ENCODE results near the gene COX7B2. TPM values are rescaled to one million over a fixed set of nuclear protein-coding genes. Genes with fewer than 3 reads are reported as not detected.

The COX7B2 gene
- total RNA-seq, 1 donor: not detected

DNA sequence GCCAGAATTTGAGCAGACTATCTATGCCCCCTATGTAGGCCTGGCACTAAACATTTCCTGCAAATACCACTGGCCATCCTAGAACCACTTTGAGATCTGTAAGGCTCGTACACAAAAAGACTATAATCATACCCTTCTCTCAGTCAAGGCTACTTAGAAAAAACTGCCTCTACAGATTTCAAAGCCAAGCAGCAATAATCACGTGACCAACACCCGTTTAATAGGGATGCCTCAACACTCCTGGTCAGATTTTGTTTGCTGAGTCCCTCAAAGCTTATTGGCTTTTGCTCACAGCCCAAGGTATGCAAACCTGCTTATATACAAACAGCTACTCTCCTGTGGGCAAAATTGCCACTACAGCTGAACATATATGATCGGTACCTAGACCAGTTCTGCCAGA, 897 bp downstream of the COX7B2 start:
- H3K36me3 ChIP-seq (ENCODE audit: insufficient read depth, low read length): no peaks in the 10 kb centered on the region

DNA sequence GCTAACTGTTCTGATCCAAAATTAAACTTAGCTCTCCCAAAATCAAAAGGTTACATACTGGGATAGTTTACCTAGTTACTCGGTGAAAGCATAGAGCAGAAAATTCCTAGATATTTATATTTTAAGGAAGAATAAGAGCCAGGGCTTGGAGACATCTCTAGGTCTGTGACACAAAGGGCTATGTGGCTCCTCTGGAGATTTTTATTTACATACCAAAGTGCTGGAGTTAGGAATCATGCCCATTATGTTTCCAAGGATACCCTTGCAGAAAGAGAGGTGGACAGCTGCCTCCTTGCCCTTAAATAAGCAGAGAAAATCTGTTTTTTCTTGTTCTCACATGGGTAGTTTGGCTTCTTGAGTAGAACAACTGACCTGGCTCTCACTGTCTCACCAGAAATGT, 9.0 kb downstream of the COX7B2 start:
- Histone ChIP-seq H2AFZ (ENCODE audit: low read length) (no peak overlapping the region), H3K4me2 (ENCODE audit: insufficient read depth, low read length) (no peak overlapping the region), H4K20me1 (ENCODE audit: insufficient read depth, low read length) (no peaks in the 10 kb centered on the region), H3K4me3 (ENCODE audit: insufficient read depth, low read length) (no peak overlapping the region), H3K9me3 (ENCODE audit: low read depth, low read length) (no peaks in the 10 kb centered on the region), H3K27ac (ENCODE audit: low read depth, low read length) (no peak overlapping the region), H3K36me3 (ENCODE audit: insufficient read depth, low read length) (no peaks in the 10 kb centered on the region), H3K27me3 (ENCODE audit: insufficient read depth, low read length) (no peaks in the 10 kb centered on the region), H3K79me2 (ENCODE audit: insufficient read depth, low read length) (no peaks in the 10 kb centered on the region), H3K4me1 (ENCODE audit: insufficient read depth, low read length) (no peaks in the 10 kb centered on the region)
- TF ChIP-seq, protein P1, sequence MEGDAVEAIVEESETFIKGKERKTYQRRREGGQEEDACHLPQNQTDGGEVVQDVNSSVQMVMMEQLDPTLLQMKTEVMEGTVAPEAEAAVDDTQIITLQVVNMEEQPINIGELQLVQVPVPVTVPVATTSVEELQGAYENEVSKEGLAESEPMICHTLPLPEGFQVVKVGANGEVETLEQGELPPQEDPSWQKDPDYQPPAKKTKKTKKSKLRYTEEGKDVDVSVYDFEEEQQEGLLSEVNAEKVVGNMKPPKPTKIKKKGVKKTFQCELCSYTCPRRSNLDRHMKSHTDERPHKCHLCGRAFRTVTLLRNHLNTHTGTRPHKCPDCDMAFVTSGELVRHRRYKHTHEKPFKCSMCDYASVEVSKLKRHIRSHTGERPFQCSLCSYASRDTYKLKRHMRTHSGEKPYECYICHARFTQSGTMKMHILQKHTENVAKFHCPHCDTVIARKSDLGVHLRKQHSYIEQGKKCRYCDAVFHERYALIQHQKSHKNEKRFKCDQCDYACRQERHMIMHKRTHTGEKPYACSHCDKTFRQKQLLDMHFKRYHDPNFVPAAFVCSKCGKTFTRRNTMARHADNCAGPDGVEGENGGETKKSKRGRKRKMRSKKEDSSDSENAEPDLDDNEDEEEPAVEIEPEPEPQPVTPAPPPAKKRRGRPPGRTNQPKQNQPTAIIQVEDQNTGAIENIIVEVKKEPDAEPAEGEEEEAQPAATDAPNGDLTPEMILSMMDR (IDR thresholded peaks at IDR 0.05; ENCODE audit: extremely low read depth, low read depth, low read length): no peak
- no peak for DNase-seq (ENCODE audit: insufficient read length, low spot score, missing footprints)

More for the DNA sequence above, 897 bp downstream of the COX7B2 start:
- H3K4me1 ChIP-seq (ENCODE audit: insufficient read depth, low read length): no peaks in the 10 kb centered on the region
- H3K27me3 ChIP-seq (ENCODE audit: insufficient read depth, low read length): no peaks in the 10 kb centered on the region
- H2AFZ ChIP-seq (ENCODE audit: low read length): no peak overlapping the region
- no peak overlapping the region for H3K4me2 ChIP-seq (ENCODE audit: insufficient read depth, low read length)
- no peaks in the 10 kb centered on the region for H4K20me1 ChIP-seq (ENCODE audit: insufficient read depth, low read length)
- H3K79me2 ChIP-seq (ENCODE audit: insufficient read depth, low read length): no peaks in the 10 kb centered on the region
- no peaks in the 10 kb centered on the region for H3K9me3 ChIP-seq (ENCODE audit: low read depth, low read length)
- no peak overlapping the region for H3K4me3 ChIP-seq (ENCODE audit: insufficient read depth, low read length)
- DNase-seq (ENCODE audit: insufficient read length, low spot score, missing footprints): no peak
- TF ChIP-seq, protein P1 (IDR thresholded peaks at IDR 0.05; ENCODE audit: extremely low read depth, low read depth, low read length): no peak
- H3K27ac ChIP-seq (ENCODE audit: low read depth, low read length): no peak overlapping the region

DNA sequence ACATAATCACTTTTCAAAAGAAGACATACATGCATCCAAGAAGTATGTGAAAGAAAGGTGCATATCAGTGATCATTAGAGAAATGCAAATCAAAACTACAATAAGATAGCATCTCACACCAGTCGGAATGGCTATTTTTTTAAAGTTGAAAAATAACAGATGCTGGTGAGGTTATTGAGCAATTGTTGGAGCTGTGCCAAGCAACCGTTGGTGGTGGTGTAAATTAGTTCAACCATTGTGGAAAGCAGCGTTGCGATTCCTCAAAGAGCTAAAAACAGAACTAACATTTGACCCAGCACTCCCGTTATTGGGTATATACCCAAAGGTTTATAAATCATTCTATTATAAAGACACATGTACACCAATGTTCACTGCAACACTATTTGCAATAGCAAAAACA, 14.2 kb downstream of the COX7B2 start:
- Histone ChIP-seq H3K79me2 (ENCODE audit: insufficient read depth, low read length) (no peaks in the 10 kb centered on the region), H3K27ac (ENCODE audit: low read depth, low read length) (no peak overlapping the region), H3K36me3 (ENCODE audit: insufficient read depth, low read length) (no peaks in the 10 kb centered on the region), H3K4me1 (ENCODE audit: insufficient read depth, low read length) (no peaks in the 10 kb centered on the region), H3K4me2 (ENCODE audit: insufficient read depth, low read length) (no peak overlapping the region), H3K9me3 (ENCODE audit: low read depth, low read length) (no peaks in the 10 kb centered on the region), H3K4me3 (ENCODE audit: insufficient read depth, low read length) (no peak overlapping the region), H4K20me1 (ENCODE audit: insufficient read depth, low read length) (no peaks in the 10 kb centered on the region), H2AFZ (ENCODE audit: low read length) (no peak overlapping the region), H3K27me3 (ENCODE audit: insufficient read depth, low read length) (no peaks in the 10 kb centered on the region)
- TF ChIP-seq, protein P1 (IDR thresholded peaks at IDR 0.05; ENCODE audit: extremely low read depth, low read depth, low read length): no peak
- no peak for DNase-seq (ENCODE audit: insufficient read length, low spot score, missing footprints)

DNA sequence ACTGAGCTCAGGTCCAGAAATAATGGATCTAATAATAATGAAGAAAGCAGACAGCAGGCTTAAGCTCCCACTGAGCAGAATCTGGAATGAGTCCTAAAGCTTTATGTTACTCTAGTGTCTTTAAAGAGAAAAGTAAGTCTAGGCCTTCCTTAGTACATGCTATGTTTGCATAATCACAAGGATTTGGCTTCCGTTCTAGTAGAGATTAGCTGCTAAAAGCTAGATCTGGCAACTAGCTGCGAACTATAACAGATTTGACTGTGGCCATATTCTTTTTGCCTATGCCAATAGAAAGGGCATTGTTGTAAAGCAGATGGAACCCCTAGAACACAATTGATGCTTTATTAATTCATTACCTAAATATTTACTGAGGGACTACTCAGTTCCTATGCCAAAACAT, 19.0 kb downstream of the COX7B2 start:
- H3K27me3 ChIP-seq (ENCODE audit: insufficient read depth, low read length): no peaks in the 10 kb centered on the region
- no peaks in the 10 kb centered on the region for H3K79me2 ChIP-seq (ENCODE audit: insufficient read depth, low read length)
- DNase-seq (ENCODE audit: insufficient read length, low spot score, missing footprints): no peak
- no peak overlapping the region for H2AFZ ChIP-seq (ENCODE audit: low read length)
- no peaks in the 10 kb centered on the region for H3K4me1 ChIP-seq (ENCODE audit: insufficient read depth, low read length)
- no peak overlapping the region for H3K27ac ChIP-seq (ENCODE audit: low read depth, low read length)
- no peaks in the 10 kb centered on the region for H3K36me3 ChIP-seq (ENCODE audit: insufficient read depth, low read length)
- H3K4me2 ChIP-seq (ENCODE audit: insufficient read depth, low read length): no peak overlapping the region
- no peaks in the 10 kb centered on the region for H3K9me3 ChIP-seq (ENCODE audit: low read depth, low read length)
- TF ChIP-seq, protein P1 (IDR thresholded peaks at IDR 0.05; ENCODE audit: extremely low read depth, low read depth, low read length): no peak
- H3K4me3 ChIP-seq (ENCODE audit: insufficient read depth, low read length): no peak overlapping the region
- H4K20me1 ChIP-seq (ENCODE audit: insufficient read depth, low read length): no peaks in the 10 kb centered on the region

Measured in osteoblast (primary cell).